ENCODE data around the gene H2AZ2. TPM values are rescaled to one million over a fixed set of nuclear protein-coding genes. Genes with fewer than 3 reads are reported as not detected.

The H2AZ2 gene
- 100 to 1,000 TPM in 7 of 8 experiments, 10 to 100 TPM in 1; 58.6 to 270 (median 130) TPM for total RNA-seq

- Histone ChIP-seq H3K4me3 (peak within 1 kb of the TSS; percentile 71 to 96 (median 72)), H3K4me1 (replicated peaks in 1 of 2) (peaks cover 8 to 19% of the 10 kb centered on the region in 2 donors), H3K27ac (peak within 1 kb of the TSS; percentile 73 to 93)
- 0 to 2% (median 0%) methylated on average over 5 to 16 of the region's 70 CpGs; no CpG with 5 or more reads in 4 of the 10 experiments for WGBS, 10 experiments
- in situ Hi-C loops (cut with MboI; ENCODE audit: low pct_unique_long_range_greater_than_20kb in 2 of 9, low sequenced_read_pairs in 9 of 9, unreplicated experiment in 9 of 9) = loop anchor here in 3 of 9 experiments (25.0 kb wide), 1 partner anchor 261 kb away; the partner anchor contains the start of gene TMED4 (in 3 of the 3)
- peak; percentile 87 to 92 (median 92) for ATAC-seq (replicated peaks in 6 of 8)
These were observed at the start of gene H2AZ2 for GRCh38 chr7:44847920-44848634. Gene H2AZ2, minus strand, starts transcription at chr7:44848087. Its CDS starts 116 bp downstream, at chr7:44847971.

GRCh38 chr7:44897309-44897708 lies 49.4 kb upstream of the H2AZ2 start:
- WGBS, 10 experiments = 17 to 100% (median 66%) methylated on average over 1 of the region's 1 CpG; no CpG with 5 or more reads in 2 of the 10 experiments
- H3K4me3 ChIP-seq = no peak overlapping the region
- ATAC-seq (replicated peaks in 6 of 8) = no peak

GRCh38 chr7:44894888-44895580 lies 47.1 kb upstream of the H2AZ2 start:
- H3K4me1 ChIP-seq (replicated peaks in 1 of 2) = peaks cover 0 to 3% of the 10 kb centered on the region in 2 donors
- no peak overlapping the region for H3K27ac ChIP-seq
- 42 to 100% (median 61%) methylated on average over 1 to 4 of the region's 4 CpGs; no CpG with 5 or more reads in 2 of the 10 experiments for WGBS, 10 experiments
- ATAC-seq (replicated peaks in 6 of 8) = no peak
- in situ Hi-C loops (cut with MboI; ENCODE audit: low pct_unique_long_range_greater_than_20kb in 2 of 9, low sequenced_read_pairs in 9 of 9, unreplicated experiment in 9 of 9) = no loop called here
- no peak overlapping the region for H3K4me3 ChIP-seq

More at GRCh38 chr7:44897309-44897708, 49.4 kb upstream of the H2AZ2 start:
- in situ Hi-C loops (cut with MboI; ENCODE audit: low pct_unique_long_range_greater_than_20kb in 2 of 9, low sequenced_read_pairs in 9 of 9, unreplicated experiment in 9 of 9) = no loop called here
- Histone ChIP-seq H3K4me1 (replicated peaks in 1 of 2) (peaks cover 0 to 3% of the 10 kb centered on the region in 2 donors), H3K27ac (no peak overlapping the region)

- ATAC-seq (replicated peaks in 6 of 8) = peak in 2 of 8 experiments; percentile 47 to 52
- in situ Hi-C loops (cut with MboI; ENCODE audit: low pct_unique_long_range_greater_than_20kb in 2 of 9, low sequenced_read_pairs in 9 of 9, unreplicated experiment in 9 of 9) = no loop called here
- peaks cover 0 to 3% of the 10 kb centered on the region in 2 donors for H3K4me1 ChIP-seq (replicated peaks in 1 of 2)
- H3K4me3 ChIP-seq = no peak overlapping the region
- no peak overlapping the region for H3K27ac ChIP-seq
- 33 to 75% (median 44%) methylated on average over 1 to 3 of the region's 8 CpGs; no CpG with 5 or more reads in 5 of the 10 experiments for WGBS, 10 experiments
These were observed 45.9 kb upstream of the H2AZ2 start for GRCh38 chr7:44893710-44894234.

GRCh38 chr7:44891791-44892190 lies 43.9 kb upstream of the H2AZ2 start:
- 33 to 89% (median 58%) methylated on average over 1 of the region's 1 CpG; no CpG with 5 or more reads in 4 of the 10 experiments for WGBS, 10 experiments
- Histone ChIP-seq H3K4me1 (replicated peaks in 1 of 2) (peaks cover 0 to 3% of the 10 kb centered on the region in 2 donors), H3K27ac (no peak overlapping the region), H3K4me3 (no peak overlapping the region)
- peak in 1 of 8 experiments; percentile 15 for ATAC-seq (replicated peaks in 6 of 8)
- in situ Hi-C loops (cut with MboI; ENCODE audit: low pct_unique_long_range_greater_than_20kb in 2 of 9, low sequenced_read_pairs in 9 of 9, unreplicated experiment in 9 of 9) = no loop called here

GRCh38 chr7:44891372-44891771 lies 43.5 kb upstream of the H2AZ2 start:
- peak in 1 of 8 experiments; percentile 19 for ATAC-seq (replicated peaks in 6 of 8)
- H3K4me1 ChIP-seq (replicated peaks in 1 of 2) = peaks cover under 1 to 5% of the 10 kb centered on the region in 2 donors
- no peak overlapping the region for H3K27ac ChIP-seq
- no peak overlapping the region for H3K4me3 ChIP-seq
- 0 to 40% (median 21%) methylated on average over 1 of the region's 2 CpGs; no CpG with 5 or more reads in 4 of the 10 experiments for WGBS, 10 experiments
- in situ Hi-C loops (cut with MboI; ENCODE audit: low pct_unique_long_range_greater_than_20kb in 2 of 9, low sequenced_read_pairs in 9 of 9, unreplicated experiment in 9 of 9) = no loop called here

- Histone ChIP-seq H3K4me3 (no peak overlapping the region), H3K27ac (no peak overlapping the region), H3K4me1 (replicated peaks in 1 of 2) (peaks cover 2 to 9% of the 10 kb centered on the region in 2 donors)
- WGBS, 10 experiments = 33 to 100% (median 78%) methylated on average over 1 to 4 of the region's 5 CpGs; no CpG with 5 or more reads in 2 of the 10 experiments
- in situ Hi-C loops (cut with MboI; ENCODE audit: low pct_unique_long_range_greater_than_20kb in 2 of 9, low sequenced_read_pairs in 9 of 9, unreplicated experiment in 9 of 9) = no loop called here
- no peak for ATAC-seq (replicated peaks in 6 of 8)
These were observed 41.3 kb upstream of the H2AZ2 start for GRCh38 chr7:44889086-44889781.

GRCh38 chr7:44887293-44887692 lies 39.4 kb upstream of the H2AZ2 start:
- no peak for ATAC-seq (replicated peaks in 6 of 8)
- Histone ChIP-seq H3K27ac (no peak overlapping the region), H3K4me1 (replicated peaks in 1 of 2) (peaks cover 13 to 21% of the 10 kb centered on the region in 2 donors), H3K4me3 (no peak overlapping the region)
- WGBS, 10 experiments = 50 to 100% (median 84%) methylated on average over 1 to 5 of the region's 6 CpGs; no CpG with 5 or more reads in 2 of the 10 experiments
- in situ Hi-C loops (cut with MboI; ENCODE audit: low pct_unique_long_range_greater_than_20kb in 2 of 9, low sequenced_read_pairs in 9 of 9, unreplicated experiment in 9 of 9) = no loop called here

- in situ Hi-C loops (cut with MboI; ENCODE audit: low pct_unique_long_range_greater_than_20kb in 2 of 9, low sequenced_read_pairs in 9 of 9, unreplicated experiment in 9 of 9) = no loop called here
- WGBS, 10 experiments = 0 to 25% (median 2%) methylated on average over 2 to 19 of the region's 72 CpGs; no CpG with 5 or more reads in 5 of the 10 experiments
- H3K4me3 ChIP-seq = peak within 1 kb of the TSS; percentile 61 to 91 (median 81)
- ATAC-seq (replicated peaks in 6 of 8) = peak; percentile 80 to 91 (median 89)
- H3K4me1 ChIP-seq (replicated peaks in 1 of 2) = peaks cover 13 to 27% of the 10 kb centered on the region in 2 donors
- peak within 1 kb of the TSS; percentile 97 to 98 for H3K27ac ChIP-seq
These were observed 37.8 kb upstream of the H2AZ2 start, which contains the start of gene PURB for GRCh38 chr7:44885394-44886317. Gene PURB, minus strand, starts transcription at chr7:44885530. Its CDS starts 182 bp downstream, at chr7:44885348.

- Histone ChIP-seq H3K4me1 (replicated peaks in 1 of 2) (peaks cover 16 to 27% of the 10 kb centered on the region in 2 donors), H3K4me3 (peak overlapping the region; percentile 61 to 91 (median 81)), H3K27ac (peak overlapping the region; percentile 97 to 98)
- in situ Hi-C loops (cut with MboI; ENCODE audit: low pct_unique_long_range_greater_than_20kb in 2 of 9, low sequenced_read_pairs in 9 of 9, unreplicated experiment in 9 of 9) = no loop called here
- peak; percentile 12 to 38 (median 20) for ATAC-seq (replicated peaks in 6 of 8)
- WGBS, 10 experiments = 0 to 2% (median 0%) methylated on average over 2 to 27 of the region's 107 CpGs; no CpG with 5 or more reads in 6 of the 10 experiments
These were observed 36.9 kb upstream of the H2AZ2 start for GRCh38 chr7:44884621-44885393.
